Subcutaneous abdominal adipose tissue (tissue), 5 donors: ENCODE measurements around the gene PDPR.
A peak's percentile ranks its signal among the peaks of the same experiment; 100 is the strongest.
"Not testable (repeated sequence)": the region's sequence is repeated elsewhere in the genome, so short reads cannot be mapped to it uniquely, and the experiment has no call there.

Experiments used
- H3K27ac ChIP-seq: one replicate; pipeline ENCODE4 v1.7.0; 2013; ENCODE audit warnings: low read depth, mild to moderate bottlenecking, inconsistent platforms, low read length, moderate library complexity
- H3K27me3 ChIP-seq, 5 donors: one replicate each; pipeline ENCODE4 v1.7.0; 2013; ENCODE audit warnings: low read length in 5 of 5, inconsistent platforms in 1 of 5; ENCODE audit not compliant: control insufficient read depth in 5 of 5, insufficient read depth in 4 of 5
- H3K36me3 ChIP-seq, 5 donors: one replicate each; pipeline ENCODE4 v1.7.0; 2013; ENCODE audit warnings: low read length in 5 of 5; ENCODE audit not compliant: control insufficient read depth in 5 of 5, insufficient read depth in 5 of 5
- H3K4me1 ChIP-seq, 5 donors: one replicate each; pipeline ENCODE4 v1.7.0; 2013; ENCODE audit warnings: low read length in 5 of 5, mild to moderate bottlenecking in 3 of 5, moderate library complexity in 1 of 5; ENCODE audit not compliant: control insufficient read depth in 5 of 5, insufficient read depth in 5 of 5
- H3K4me3 ChIP-seq, 5 donors: one replicate each; pipeline ENCODE4 v1.7.0; 2013; ENCODE audit warnings: low read length in 5 of 5, low read depth in 1 of 5
- H3K9ac ChIP-seq, 5 donors: one replicate each; pipeline ENCODE4 v1.7.0; 2013; ENCODE audit warnings: low read length in 5 of 5, mild to moderate bottlenecking in 4 of 5, moderate library complexity in 3 of 5
- H3K9me3 ChIP-seq, 5 donors: one replicate each; pipeline ENCODE4 v1.7.0; 2013; ENCODE audit warnings: low read length in 5 of 5; ENCODE audit not compliant: control insufficient read depth in 5 of 5
- donor health status: healthy.
- donor health status: healthy.
- donor health status: healthy.
- donor health status: healthy.
- donor health status: healthy.

The PDPR gene

DNA sequence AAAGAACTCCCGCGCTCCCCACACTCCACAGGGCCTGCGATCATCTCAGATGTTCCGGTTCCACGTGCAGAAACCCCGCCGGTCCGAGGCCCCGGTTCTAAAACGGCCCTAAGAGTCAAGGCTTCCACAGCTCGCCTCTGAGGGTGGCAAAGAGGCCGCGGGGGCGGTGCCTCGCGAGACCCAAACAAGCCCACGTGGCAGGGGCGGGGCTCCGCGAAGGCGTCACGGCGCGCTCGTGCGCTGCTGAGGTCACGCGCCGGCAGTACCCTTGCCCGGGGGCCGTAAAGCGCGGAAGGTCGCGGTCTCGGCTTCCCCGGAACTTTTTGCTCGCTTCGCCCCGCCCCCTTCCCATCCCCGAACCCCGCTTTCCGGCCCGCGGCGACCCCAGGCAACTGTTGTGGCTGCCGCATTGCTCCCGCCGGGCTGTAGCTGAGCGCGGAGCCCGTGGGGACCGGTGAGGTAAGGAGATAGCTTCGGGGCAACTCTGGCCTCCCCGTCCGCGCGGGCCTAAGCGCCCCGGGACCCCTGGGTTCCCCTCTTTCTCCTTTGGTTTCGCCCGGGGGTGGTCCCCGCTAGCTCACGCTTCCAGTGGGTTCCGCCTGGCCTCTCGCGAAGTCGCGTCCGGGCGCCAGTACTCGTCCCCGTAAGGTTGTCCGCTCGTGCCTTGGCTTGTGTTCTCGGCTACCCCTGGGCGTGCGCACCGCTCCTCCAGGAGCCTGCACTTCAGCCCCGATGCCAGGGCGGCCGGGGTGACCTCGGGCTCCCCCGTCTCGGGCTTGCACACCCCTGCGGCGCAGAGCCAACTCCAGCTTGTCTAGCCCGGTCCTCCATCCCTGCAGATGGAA lies at the start of gene PDPR:
PDPR (plus strand) TSS at position 351 of the 845 bp plus-strand sequence. CDS start 6,161 bp downstream, outside the sequence.
- Histone ChIP-seq H3K9ac (peak within 1 kb of the TSS in 3 of 5 donors; percentile 48 to 77 (median 63)), H3K4me3 (peak within 1 kb of the TSS; percentile 66 to 83 (median 75)), H3K27ac (peak within 1 kb of the TSS; percentile 16), H3K4me1 (peaks cover 1 to 22% (median 17%) of the 10 kb centered on the region in 5 donors)
- not testable (repeated sequence) for H3K36me3 ChIP-seq, H3K9me3 ChIP-seq, H3K27me3 ChIP-seq

DNA sequence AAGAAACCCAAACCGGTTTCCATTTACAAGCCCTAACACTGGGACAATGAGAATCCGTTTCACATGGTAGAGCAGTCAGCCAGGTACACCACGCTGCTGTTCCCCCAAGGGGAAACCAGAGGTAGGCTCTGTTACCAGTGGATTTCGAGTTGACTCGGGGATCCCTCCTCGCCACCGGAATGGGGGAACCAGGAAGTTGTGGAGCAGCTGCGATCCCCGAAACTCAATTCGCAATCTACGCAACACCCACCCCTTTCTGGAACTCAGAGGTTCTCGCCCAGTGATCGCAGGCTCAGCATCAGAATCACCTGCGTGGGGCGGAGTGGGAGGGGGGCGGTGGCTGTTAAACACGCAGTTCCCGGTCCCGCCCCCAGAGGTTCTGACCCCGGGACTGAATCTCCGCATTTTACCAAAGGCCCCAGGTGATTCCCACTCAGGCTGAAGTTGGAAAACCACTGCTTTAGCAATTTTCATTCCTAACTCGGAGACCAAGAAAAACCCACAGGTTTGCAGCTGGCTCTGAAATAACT lies 49.2 kb upstream of the PDPR start:
- Histone ChIP-seq H3K27ac (peak overlapping the region; percentile 50), H3K9ac (peak overlapping the region in 3 of 5 donors; percentile 68 to 78 (median 74))
- H3K27me3 ChIP-seq: not testable (repeated sequence)

DNA sequence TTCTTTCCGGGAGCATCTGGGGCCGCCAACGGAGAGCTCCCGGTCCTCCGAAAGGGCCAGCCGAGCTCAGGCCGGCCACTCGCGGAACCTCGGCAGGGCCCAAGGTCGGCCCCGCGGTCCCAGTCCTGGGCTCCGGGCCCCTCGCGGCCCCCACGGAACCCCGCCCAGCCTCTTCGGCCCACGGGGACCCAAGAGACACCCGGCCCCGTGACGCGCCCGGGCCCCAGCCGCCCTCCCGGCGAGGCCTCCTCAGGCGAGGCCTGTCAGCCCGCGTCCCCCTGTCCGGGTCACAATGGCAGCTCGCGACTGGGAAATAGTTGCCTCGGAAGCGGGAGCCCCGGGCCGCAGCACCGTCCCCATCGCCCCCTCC lies 48.8 kb upstream of the PDPR start:
- peak overlapping the region; percentile 50 for H3K27ac ChIP-seq
- H3K4me3 ChIP-seq: peak overlapping the region; percentile 60 to 79 (median 69)

More for the DNA sequence above, 49.2 kb upstream of the PDPR start:
- H3K4me3 ChIP-seq: peak overlapping the region; percentile 60 to 79 (median 69)
- H3K9me3 ChIP-seq, H3K36me3 ChIP-seq, H3K4me1 ChIP-seq: not testable (repeated sequence)

DNA sequence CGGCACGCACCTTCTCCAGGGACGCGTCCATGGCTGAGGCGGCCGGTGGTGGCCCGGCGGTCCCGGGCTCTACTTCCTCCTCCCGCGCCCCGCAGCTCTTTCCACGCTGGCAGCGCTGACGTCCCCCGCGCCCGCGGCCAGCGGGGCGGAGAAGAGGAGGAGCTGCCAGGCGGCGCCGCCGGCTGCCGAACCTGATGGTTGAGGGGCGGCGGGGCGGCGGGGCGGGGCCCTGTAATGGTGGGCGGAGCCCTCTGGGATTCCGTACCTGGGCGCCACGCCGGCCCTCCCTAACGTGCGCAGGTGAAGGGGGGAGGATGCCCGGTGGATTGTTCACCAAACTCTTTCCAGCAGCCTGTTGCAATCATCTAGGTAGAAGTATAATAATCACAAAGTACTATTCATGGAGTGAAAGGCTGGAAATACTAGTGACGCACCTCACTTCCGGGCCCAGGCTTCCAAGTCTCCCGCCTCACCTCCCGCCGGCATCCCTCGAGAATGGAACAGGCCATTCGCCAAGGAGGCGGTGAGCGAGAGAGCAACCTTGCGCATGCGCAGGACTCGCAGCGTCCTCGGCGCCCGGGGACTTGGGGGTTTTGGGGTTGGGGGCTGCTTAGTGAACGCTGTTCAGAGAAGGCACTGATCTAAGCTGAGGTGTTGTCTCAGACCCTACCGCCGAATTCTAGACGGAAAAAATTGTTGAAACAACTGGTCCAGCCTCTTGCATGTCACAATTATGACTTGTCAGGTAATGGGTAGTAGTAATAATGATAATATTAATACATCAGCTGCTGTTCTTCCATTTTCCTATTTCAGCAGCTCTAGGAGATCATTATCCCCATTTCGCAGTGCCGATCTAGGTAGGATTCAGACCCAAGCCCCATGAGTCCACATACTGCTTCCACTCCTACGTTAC lies 48.1 kb upstream of the PDPR start:
- peak overlapping the region in 3 of 5 donors; percentile 56 to 74 (median 68) for H3K9ac ChIP-seq
- H3K4me1 ChIP-seq, H3K27me3 ChIP-seq, H3K36me3 ChIP-seq, H3K9me3 ChIP-seq: not testable (repeated sequence)
- peak overlapping the region; percentile 50 for H3K27ac ChIP-seq
- peak overlapping the region; percentile 60 to 69 (median 61) for H3K4me3 ChIP-seq

More for the DNA sequence above, 48.8 kb upstream of the PDPR start:
- H3K9me3 ChIP-seq, H3K36me3 ChIP-seq, H3K27me3 ChIP-seq, H3K4me1 ChIP-seq: not testable (repeated sequence)
- peak overlapping the region in 3 of 5 donors; percentile 68 to 78 (median 74) for H3K9ac ChIP-seq

DNA sequence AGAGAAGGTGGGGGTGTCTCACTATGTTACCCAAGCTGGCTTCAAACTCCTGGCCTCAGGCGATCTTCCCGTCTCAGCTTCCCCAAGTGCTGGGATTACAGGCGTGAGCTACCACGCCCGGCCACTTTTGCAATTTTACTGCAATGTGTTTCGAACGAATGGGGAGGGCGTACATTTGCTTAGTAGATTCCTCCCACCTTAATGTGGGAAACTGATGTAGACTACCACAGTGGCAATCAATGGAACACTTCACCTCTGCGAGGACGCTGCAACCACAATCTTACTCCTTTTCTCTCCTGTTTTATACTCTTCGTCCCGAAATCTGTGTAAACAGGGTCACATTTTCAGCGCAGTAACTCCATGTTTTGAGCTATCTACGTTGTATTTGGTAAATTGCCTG lies 47.4 kb upstream of the PDPR start:
- H3K9ac ChIP-seq, H3K27me3 ChIP-seq, H3K4me3 ChIP-seq, H3K4me1 ChIP-seq, H3K36me3 ChIP-seq, H3K9me3 ChIP-seq, H3K27ac ChIP-seq: not testable (repeated sequence)

DNA sequence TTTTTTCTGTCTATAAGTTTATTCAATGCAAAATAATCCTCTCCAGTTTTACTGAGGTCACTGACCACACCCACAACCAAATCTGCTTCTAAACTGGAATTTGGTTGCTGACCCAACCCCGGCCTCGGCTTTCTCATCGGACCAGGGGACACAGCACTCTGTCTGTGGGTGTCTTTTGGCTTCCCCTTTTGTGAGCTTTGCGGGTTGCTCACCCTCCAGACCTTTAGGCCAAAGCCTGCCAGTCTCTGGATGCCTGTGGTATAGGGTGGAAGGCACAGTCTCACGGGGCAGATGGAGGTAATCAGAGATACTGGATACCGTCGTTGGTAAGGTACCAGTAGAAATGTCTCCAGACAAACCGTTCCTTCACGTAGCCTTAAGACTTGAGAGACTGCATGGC lies 35.1 kb upstream of the PDPR start:
- H3K4me1 ChIP-seq, H3K4me3 ChIP-seq: not testable (repeated sequence)

DNA sequence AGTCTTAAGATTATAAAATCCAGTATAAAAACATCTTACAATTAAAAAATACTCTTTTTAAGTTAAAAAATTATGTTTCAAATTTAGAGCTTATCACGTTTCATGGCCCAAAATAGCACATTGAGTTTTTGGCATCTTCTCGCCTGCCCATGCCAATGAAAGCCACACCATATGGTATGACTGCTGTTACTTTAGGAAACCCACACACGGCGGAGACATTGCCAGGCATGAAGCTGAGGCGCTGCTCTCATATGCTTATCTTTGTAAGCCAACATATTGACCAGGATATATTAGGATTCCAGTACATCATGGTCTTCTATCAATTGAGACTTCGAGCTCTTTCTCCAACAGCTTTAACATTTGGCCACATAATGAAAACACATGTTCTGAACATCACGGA lies 32.9 kb upstream of the PDPR start:
- not testable (repeated sequence) for H3K36me3 ChIP-seq, H3K9me3 ChIP-seq, H3K27ac ChIP-seq, H3K4me1 ChIP-seq, H3K27me3 ChIP-seq, H3K4me3 ChIP-seq, H3K9ac ChIP-seq

More for the DNA sequence above, 35.1 kb upstream of the PDPR start:
- not testable (repeated sequence) for H3K27ac ChIP-seq, H3K27me3 ChIP-seq, H3K36me3 ChIP-seq, H3K9me3 ChIP-seq, H3K9ac ChIP-seq

DNA sequence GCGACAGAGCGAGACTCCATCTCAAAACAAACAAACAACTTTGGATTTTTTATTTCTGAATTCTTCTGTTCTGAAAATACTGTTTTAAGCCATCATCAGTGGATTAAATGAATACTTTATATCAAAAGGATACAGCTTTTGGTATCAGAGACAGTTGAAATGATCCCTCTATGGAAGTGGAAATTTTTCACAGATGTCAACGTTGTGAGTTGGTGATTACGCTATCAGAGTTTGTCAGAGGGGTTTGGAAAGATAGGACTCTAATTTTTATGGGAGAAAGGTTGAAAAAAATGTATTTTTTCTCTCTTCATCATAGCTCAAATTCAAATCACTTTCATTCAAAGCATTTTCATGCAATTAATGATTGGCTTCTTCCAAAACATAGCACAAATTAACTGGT lies 30.2 kb upstream of the PDPR start:
- not testable (repeated sequence) for H3K9me3 ChIP-seq, H3K4me1 ChIP-seq, H3K36me3 ChIP-seq, H3K27me3 ChIP-seq, H3K9ac ChIP-seq, H3K27ac ChIP-seq, H3K4me3 ChIP-seq

DNA sequence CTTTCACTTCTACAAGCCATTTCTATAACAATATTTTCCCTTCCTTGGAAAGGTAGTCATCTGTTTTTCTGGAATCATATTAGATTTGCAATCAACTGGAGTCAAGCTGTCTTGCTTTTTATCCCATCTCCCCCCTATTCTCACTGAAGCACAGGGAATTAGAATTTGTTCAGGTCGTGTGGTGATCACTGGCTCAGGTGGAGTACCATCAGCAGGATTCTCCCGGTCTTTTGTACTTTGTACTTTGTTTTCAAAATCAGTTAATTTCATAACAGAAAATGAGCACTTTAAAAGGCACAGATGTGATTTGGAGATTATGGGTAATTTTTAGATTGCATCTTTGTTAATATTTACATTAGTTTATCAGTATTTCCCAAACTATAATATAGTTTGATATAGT lies 26.0 kb upstream of the PDPR start:
- H3K36me3 ChIP-seq, H3K27ac ChIP-seq, H3K27me3 ChIP-seq, H3K9ac ChIP-seq, H3K9me3 ChIP-seq, H3K4me1 ChIP-seq, H3K4me3 ChIP-seq: not testable (repeated sequence)

DNA sequence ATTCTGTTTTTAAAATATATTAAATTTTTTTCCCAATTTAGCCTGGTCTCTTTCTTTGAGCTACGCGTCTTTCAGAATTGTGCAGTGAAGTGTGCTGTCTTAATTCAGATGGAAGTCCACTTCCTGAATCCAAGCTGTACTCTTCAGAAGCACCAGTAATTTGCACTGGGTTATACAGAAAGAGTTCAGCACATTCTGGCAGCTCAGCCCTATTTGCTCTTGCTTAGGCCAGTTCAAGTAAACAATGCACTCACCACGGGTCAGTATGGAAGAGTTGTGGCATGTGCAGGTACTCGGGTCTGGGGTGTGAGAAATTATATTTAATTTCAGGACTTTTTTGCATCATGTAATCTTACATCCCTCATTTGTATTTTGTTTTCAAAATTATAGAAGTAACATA lies 25.3 kb upstream of the PDPR start:
- H3K4me3 ChIP-seq, H3K27me3 ChIP-seq, H3K9me3 ChIP-seq, H3K4me1 ChIP-seq, H3K36me3 ChIP-seq, H3K27ac ChIP-seq, H3K9ac ChIP-seq: not testable (repeated sequence)
